A549 (cell line): ENCODE results near the gene BSDC1.

ENCODE experiments used
- CTCF ChIP-seq: fragments of >200 bp; sonication (Bioruptor Twin); formaldehyde crosslinking; IDR thresholded peaks from 3 replicates; pipeline ENCODE4 v1.5.1; 2016
- EP300 ChIP-seq, 2 experiments: fragments of >200 bp; sonication (Bioruptor Twin); formaldehyde crosslinking; IDR thresholded peaks; 2 replicates in 1 of 2; 3 replicates in 1 of 2; pipeline ENCODE4 v1.6.1; 2016 to 2017
- HMGXB4 ChIP-seq: fragments of 250-450 bp; sonication (Bioruptor Pico); IDR thresholded peaks from 2 replicates; pipeline ENCODE4 v1.5.0; 2021; ENCODE audit warnings: mild to moderate bottlenecking, moderate library complexity, borderline replicate concordance
- MAFK ChIP-seq: fragments of 450-650 bp; IDR thresholded peaks from 2 replicates; pipeline ENCODE4 v1.6.1; 2014; ENCODE audit not compliant: partially characterized antibody
- PBX3 ChIP-seq: IDR thresholded peaks from 2 replicates; pipeline ENCODE4 v1.6.1; 2012
- REST ChIP-seq: fragments of 200-600 bp; sonication (generic); IDR thresholded peaks from 2 replicates; pipeline ENCODE4 v1.6.1; 2016; ENCODE audit warnings: antibody characterized with exemption, mild to moderate bottlenecking, moderate library complexity

- TF ChIP-seq EP300 (IDR thresholded peaks at IDR 0.05) (no peak), HMGXB4 (no peak), CTCF (no peak), MAFK (no peak), PBX3 (no peak), REST (no peak)
These were observed 59.9 kb downstream of the BSDC1 start for GRCh38 chr1:32334274-32334861.
